CD14-positive monocyte (primary cell): Measurements from ENCODE around the gene TLK1. TPM values are rescaled to one million over a fixed set of nuclear protein-coding genes. Genes with fewer than 3 reads are reported as not detected.

ENCODE experiments used
- DNase-seq, 3 donors: peaks; one replicate each; pipeline ENCODE4 v3.0.0-alpha.2; 2011 to 2022
- H2AFZ ChIP-seq: 2 replicates; pipeline ENCODE4 v1.6.0; 2012; ENCODE audit warnings: mild to moderate bottlenecking, low read depth, low read length, inconsistent platforms; ENCODE audit not compliant: insufficient read depth, poor library complexity, severe bottlenecking
- H3K27ac ChIP-seq, 2 donors: 1 replicate in 1 of 2; 2 replicates in 1 of 2; pipeline ENCODE4 v1.5.1; 2012 to 2013; ENCODE audit warnings: low read length in 2 of 2, control low read depth in 1 of 2, inconsistent platforms in 1 of 2, low read depth in 1 of 2, mild to moderate bottlenecking in 1 of 2
- H3K27me3 ChIP-seq, 2 donors: one replicate each; pipeline versions ENCODE4 v1.6.0 to v1.6.1; 2011 to 2013; ENCODE audit warnings: low read length in 2 of 2; ENCODE audit not compliant: control insufficient read depth in 2 of 2, insufficient read depth in 2 of 2
- H3K36me3 ChIP-seq, 2 donors: replicated peaks in 1 of 2; 1 replicate in 1 of 2; 2 replicates in 1 of 2; pipeline versions ENCODE4 v1.5.1 to v1.6.1; 2012 to 2013; ENCODE audit warnings: low read length in 2 of 2, control low read depth in 1 of 2, inconsistent platforms in 1 of 2, mild to moderate bottlenecking in 1 of 2; ENCODE audit not compliant: insufficient read depth in 2 of 2, control insufficient read depth in 1 of 2
- H3K4me1 ChIP-seq, 2 donors: 1 replicate in 1 of 2; 2 replicates in 1 of 2; pipeline versions ENCODE4 v1.5.1 to v1.6.1; 2012 to 2013; ENCODE audit warnings: low read length in 2 of 2, control low read depth in 1 of 2, inconsistent platforms in 1 of 2, mild to moderate bottlenecking in 1 of 2, moderate library complexity in 1 of 2; ENCODE audit not compliant: insufficient read depth in 2 of 2, control insufficient read depth in 1 of 2
- H3K4me2 ChIP-seq: replicated peaks from 2 replicates; pipeline ENCODE3; 2012; ENCODE audit warnings: low read length, moderate library complexity, mild to moderate bottlenecking; ENCODE audit not compliant: poor library complexity, severe bottlenecking; ENCODE audit errors: extremely low read depth
- H3K4me3 ChIP-seq, 3 experiments: fragments of 200-600 bp in 1 of 3; sonication (generic) in 1 of 3; replicated peaks in 1 of 3; 1 replicate in 2 of 3; 2 replicates in 1 of 3; pipeline ENCODE4 v1.5.1; 2011 to 2013; ENCODE audit warnings: low read length in 3 of 3, mild to moderate bottlenecking in 3 of 3, control low read depth in 2 of 3, low read depth in 2 of 3, inconsistent platforms in 1 of 3, moderate library complexity in 1 of 3
- H3K79me2 ChIP-seq: 2 replicates; pipeline ENCODE4 v1.6.0; 2012; ENCODE audit warnings: mild to moderate bottlenecking, control low read depth, inconsistent platforms, low read length, moderate library complexity; ENCODE audit not compliant: insufficient read depth
- H3K9ac ChIP-seq: 2 replicates; pipeline ENCODE4 v1.6.0; 2017; ENCODE audit warnings: low read length, mild to moderate bottlenecking; ENCODE audit not compliant: insufficient read depth, poor library complexity, severe bottlenecking
- H3K9me3 ChIP-seq, 2 donors: replicated peaks in 1 of 2; 1 replicate in 1 of 2; 2 replicates in 1 of 2; pipeline versions ENCODE4 v1.5.1 to v1.6.1; 2012 to 2013; ENCODE audit warnings: low read length in 2 of 2, control low read depth in 1 of 2; ENCODE audit not compliant: control insufficient read depth in 1 of 2, insufficient read depth in 1 of 2
- H4K20me1 ChIP-seq: 2 replicates; pipeline ENCODE4 v1.6.0; 2012; ENCODE audit warnings: mild to moderate bottlenecking, low read length, control low read depth, moderate library complexity; ENCODE audit not compliant: insufficient read depth
- H3K27ac Mint-ChIP-seq, 7 donors: one replicate each; pipeline ENCODE4 v1.8.0; 2020; ENCODE audit warnings: mild to moderate bottlenecking in 7 of 7, mixed read lengths in 7 of 7, moderate library complexity in 6 of 7, inconsistent platforms in 2 of 7
- H3K27me3 Mint-ChIP-seq, 3 donors: one replicate each; pipeline ENCODE4 v1.8.0; 2021 to 2022; ENCODE audit warnings: low read depth in 3 of 3, mild to moderate bottlenecking in 3 of 3, mixed read lengths in 3 of 3, moderate library complexity in 3 of 3, inconsistent platforms in 1 of 3
- H3K36me3 Mint-ChIP-seq, 2 donors: one replicate each; pipeline ENCODE4 v1.8.0; 2020; ENCODE audit warnings: mixed read lengths in 2 of 2, inconsistent platforms in 1 of 2, mild to moderate bottlenecking in 1 of 2
- H3K4me1 Mint-ChIP-seq: one replicate; pipeline ENCODE4 v1.8.0; 2020; ENCODE audit warnings: mild to moderate bottlenecking, mixed read lengths
- H3K4me3 Mint-ChIP-seq, 2 donors: one replicate each; pipeline ENCODE4 v1.8.0; 2020; ENCODE audit warnings: mild to moderate bottlenecking in 2 of 2, mixed read lengths in 2 of 2, moderate library complexity in 1 of 2
- H3K9me3 Mint-ChIP-seq, 7 donors: one replicate each; pipeline ENCODE4 v1.8.0; 2020 to 2022; ENCODE audit warnings: mixed read lengths in 7 of 7, mild to moderate bottlenecking in 6 of 7, moderate library complexity in 6 of 7, inconsistent platforms in 2 of 7
- CTCF ChIP-seq: fragments of 200-600 bp; IDR thresholded peaks from one replicate; pipeline ENCODE4 v1.8.0; 2022; ENCODE audit warnings: antibody characterized with exemption, mild to moderate bottlenecking
- WGBS: methylation state at CpG from one replicate; pipeline ENCODE4 v1.1.5; 2013; ENCODE audit warnings: missing lambda C conversion rate; ENCODE audit not compliant: insufficient coverage; 5-methylcytosine and 5-hydroxymethylcytosine counted together
- intact Hi-C, 2 donors: fragments of 100-400 bp; cut with micrococcal nuclease; formaldehyde crosslinking; loops; one replicate each; pipeline versions ENCODE4 v1.15.0 to v1.15.1; 2023
- polyA plus RNA-seq, 3 donors: library from polyadenylated mRNA; depleted of rRNA in 1 of 3; unstranded in 2 of 3; stranded (reverse) in 1 of 3; fragments of 300-500 nt in 2 of 3; fragments of >200 nt in 1 of 3; fragmentation: Illumina TruSeq in 2 of 3; gene quantifications; 1 replicate in 2 of 3; 2 replicates in 1 of 3; pipeline ENCODE4 v1.2.3, GENCODE V29; 2012 to 2021

TLK1 gene
- polyA plus RNA-seq, 3 donors, result 6.3 to 20.0 (median 8.6) TPM

- Histone ChIP-seq H3K4me2 (no peak overlapping the region), H3K79me2 (peaks cover 71% of the 10 kb centered on the region), H3K9me3 (no peaks in the 10 kb centered on the region), H3K36me3 (peaks cover 3 to 12% of the 10 kb centered on the region in 2 donors), H3K4me1 (no peaks in the 10 kb centered on the region), H2AFZ (no peak overlapping the region), H3K27ac (no peak overlapping the region), H3K4me3 (no peak overlapping the region), H3K9ac (no peak overlapping the region), H3K27me3 (no peaks in the 10 kb centered on the region), H4K20me1 (peaks cover 59% of the 10 kb centered on the region)
- H3K27me3 Mint-ChIP-seq, result peaks cover 0 to 2% (median 1%) of the 10 kb centered on the region in 3 donors
- no peaks in the 10 kb centered on the region for H3K9me3 Mint-ChIP-seq
- no peak overlapping the region for H3K4me3 Mint-ChIP-seq
- H3K36me3 Mint-ChIP-seq, result peaks cover 13 to 16% of the 10 kb centered on the region in 2 donors
- H3K4me1 Mint-ChIP-seq, result peaks cover 8% of the 10 kb centered on the region
- peak overlapping the region in 2 of 7 donors; percentile 54 to 55 for H3K27ac Mint-ChIP-seq
- TF ChIP-seq CTCF, result no peak
- DNase-seq, result no peak
- intact Hi-C loops, result no loop called here
- WGBS, result 100% methylated on average over 3 of the region's 6 CpGs
Observed at GRCh38 chr2:171089489-171089888, 71.2 kb downstream of the TLK1 start.

- peaks cover 61% of the 10 kb centered on the region for H4K20me1 ChIP-seq
- DNase-seq, result no peak
- WGBS, result 100% methylated on average over 1 of the region's 5 CpGs
- H3K4me2 ChIP-seq, result no peak overlapping the region
- peaks cover 3 to 12% of the 10 kb centered on the region in 2 donors for H3K36me3 ChIP-seq
- Mint-ChIP-seq H3K9me3 (no peaks in the 10 kb centered on the region), H3K4me3 (no peak overlapping the region), H3K36me3 (peaks cover 13 to 14% of the 10 kb centered on the region in 2 donors), H3K4me1 (peaks cover 8% of the 10 kb centered on the region), H3K27me3 (peaks cover 0 to 2% (median 1%) of the 10 kb centered on the region in 3 donors), H3K27ac (peak overlapping the region in 1 of 7 donors; percentile 3)
- TF ChIP-seq CTCF, result no peak
- H2AFZ ChIP-seq, result no peak overlapping the region
- H3K4me1 ChIP-seq, result no peaks in the 10 kb centered on the region
- H3K79me2 ChIP-seq, result peaks cover 71% of the 10 kb centered on the region
- no peak overlapping the region for H3K4me3 ChIP-seq
- no peaks in the 10 kb centered on the region for H3K27me3 ChIP-seq
- no peak overlapping the region for H3K27ac ChIP-seq
- no peaks in the 10 kb centered on the region for H3K9me3 ChIP-seq
- H3K9ac ChIP-seq, result no peak overlapping the region
- intact Hi-C loops, result no loop called here
Observed at GRCh38 chr2:171088057-171088834, 72.4 kb downstream of the TLK1 start.
